Limb (tissue), 2 donors: ENCODE measurements around the gene ANTKMT.

Experiments
- DNase-seq, 2 donors: peaks; one replicate each; pipeline ENCODE4 v3.0.0-alpha.2; 2016; ENCODE audit errors: extremely low spot score in 2 of 2

The ANTKMT gene

GRCh38 chr16:714558-715476 lies 6.1 kb upstream of the ANTKMT start, which contains the start of gene METRN:
METRN (plus strand) TSS chr16:715118; CDS start chr16:715290, 172 bp downstream.
- peak; percentile 91 to 94 for DNase-seq

DNA sequence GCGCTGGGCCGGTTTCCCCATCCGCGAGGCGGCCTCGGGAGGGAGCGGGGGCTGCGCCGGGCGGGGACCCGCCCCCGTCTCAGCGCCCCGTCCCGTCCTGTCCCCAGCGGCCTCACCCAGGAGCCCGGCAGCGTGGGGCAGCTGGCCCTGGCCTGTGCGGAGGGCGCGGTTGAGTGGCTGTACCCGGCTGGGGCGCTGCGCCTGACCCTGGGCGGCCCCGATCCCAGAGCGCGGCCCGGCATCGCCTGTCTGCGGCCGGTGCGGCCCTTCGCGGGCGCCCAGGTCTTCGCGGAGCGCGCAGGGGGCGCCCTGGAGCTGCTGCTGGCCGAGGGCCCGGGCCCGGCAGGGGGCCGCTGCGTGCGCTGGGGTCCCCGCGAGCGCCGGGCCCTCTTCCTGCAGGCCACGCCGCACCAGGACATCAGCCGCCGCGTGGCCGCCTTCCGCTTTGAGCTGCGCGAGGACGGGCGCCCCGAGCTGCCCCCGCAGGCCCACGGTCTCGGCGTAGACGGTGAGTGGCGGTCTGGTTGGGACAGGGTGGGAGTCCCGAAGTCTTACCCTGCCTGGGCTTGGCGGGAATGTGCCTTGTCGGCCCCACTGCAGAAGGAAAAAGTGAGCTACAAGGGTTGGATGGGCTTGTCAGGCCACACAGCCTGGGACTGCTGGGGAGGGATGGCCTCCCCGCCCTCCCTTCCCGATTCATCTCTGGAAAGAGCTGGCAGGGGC lies 5.3 kb upstream of the ANTKMT start:
- no peak for DNase-seq

GRCh38 chr16:716200-716568 lies 4.8 kb upstream of the ANTKMT start:
- peak in 1 of 2 donors; percentile 71 for DNase-seq

GRCh38 chr16:716768-717325 lies 4.1 kb upstream of the ANTKMT start:
- no peak for DNase-seq

GRCh38 chr16:717450-718245 lies 3.3 kb upstream of the ANTKMT start:
- peak in 1 of 2 donors; percentile 68 for DNase-seq

DNA sequence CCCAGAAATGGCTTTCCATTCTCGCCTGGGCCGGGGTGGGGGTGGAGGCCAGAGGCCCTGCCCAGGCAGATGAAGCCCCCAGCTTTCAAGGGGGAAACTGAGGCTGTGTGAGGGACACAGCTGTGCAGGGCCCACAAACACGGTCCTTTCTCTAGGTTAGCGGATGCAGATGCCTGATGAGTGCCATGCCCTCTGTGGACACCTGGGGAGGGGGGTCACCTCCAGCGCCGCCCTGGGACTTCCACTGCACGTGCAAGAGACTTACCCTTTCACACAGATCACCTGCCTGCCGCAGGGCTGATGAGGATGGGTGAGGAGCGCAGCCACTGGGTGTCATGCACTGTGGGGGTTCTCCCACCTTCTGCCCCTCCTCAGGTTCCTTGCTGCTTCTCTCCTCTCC lies 2.6 kb upstream of the ANTKMT start:
- DNase-seq = no peak

- no peak for DNase-seq
Observed at GRCh38 chr16:718922-719321, 2.0 kb upstream of the ANTKMT start.

DNA sequence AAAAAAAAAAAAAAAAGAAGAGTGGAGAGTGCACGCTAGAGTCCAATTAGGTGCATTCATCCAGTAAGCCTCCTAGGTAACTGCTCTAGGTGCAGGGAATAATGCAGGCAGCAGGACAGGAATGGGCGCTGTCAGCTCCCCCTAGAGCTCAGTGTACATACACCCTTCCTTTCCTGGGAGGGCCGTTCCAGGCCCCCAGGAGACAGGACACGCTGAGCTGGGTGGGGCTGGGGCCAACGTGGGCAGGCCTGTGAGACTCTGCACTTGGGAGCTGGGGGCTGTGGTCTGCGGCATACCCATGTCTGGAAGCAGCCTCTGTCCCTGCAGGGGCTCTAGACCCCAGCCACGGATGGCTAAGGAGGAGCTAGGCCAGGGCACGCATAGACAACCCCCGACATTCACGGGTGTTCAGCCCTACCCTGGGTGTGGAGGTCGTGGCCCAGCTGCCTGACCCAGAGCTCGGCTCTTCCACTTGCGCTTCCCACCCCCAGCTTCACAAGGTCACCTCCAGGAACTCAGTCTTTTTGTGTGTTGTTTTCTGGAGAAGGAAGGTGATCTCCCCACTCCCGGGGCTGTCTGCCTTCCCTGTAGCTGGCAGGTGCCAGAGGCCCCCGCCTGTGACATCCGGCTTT lies 1.0 kb upstream of the ANTKMT start:
- DNase-seq = no peak

DNA sequence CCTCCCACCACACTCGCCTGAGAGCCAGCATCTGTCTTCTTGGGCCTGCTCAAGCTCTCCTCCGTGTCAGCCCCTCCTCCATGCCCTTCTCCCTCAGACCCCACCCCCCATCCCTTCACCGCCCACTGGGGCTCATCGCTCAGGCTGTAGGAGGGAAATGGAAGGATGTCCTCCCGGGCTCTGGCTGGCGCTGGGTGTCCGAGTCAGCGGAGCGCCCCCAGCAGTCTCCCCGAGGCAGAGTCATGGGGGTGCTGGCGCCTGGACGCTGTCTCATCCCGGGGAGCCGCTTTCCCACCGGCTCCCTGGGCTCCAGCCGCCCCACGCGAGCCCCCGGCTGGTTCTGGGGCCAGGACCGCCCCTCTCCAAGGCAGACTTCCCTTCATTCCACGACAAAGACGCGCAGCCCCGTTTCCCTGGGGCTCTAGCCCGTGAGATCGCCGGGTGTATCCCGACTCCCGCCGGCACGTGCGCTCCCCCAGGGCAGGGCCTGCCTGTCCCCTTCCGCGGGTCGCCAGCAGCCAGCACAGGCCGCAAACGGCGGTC lies 428 bp upstream of the ANTKMT start:
- peak in 1 of 2 donors; percentile 81 for DNase-seq

DNA sequence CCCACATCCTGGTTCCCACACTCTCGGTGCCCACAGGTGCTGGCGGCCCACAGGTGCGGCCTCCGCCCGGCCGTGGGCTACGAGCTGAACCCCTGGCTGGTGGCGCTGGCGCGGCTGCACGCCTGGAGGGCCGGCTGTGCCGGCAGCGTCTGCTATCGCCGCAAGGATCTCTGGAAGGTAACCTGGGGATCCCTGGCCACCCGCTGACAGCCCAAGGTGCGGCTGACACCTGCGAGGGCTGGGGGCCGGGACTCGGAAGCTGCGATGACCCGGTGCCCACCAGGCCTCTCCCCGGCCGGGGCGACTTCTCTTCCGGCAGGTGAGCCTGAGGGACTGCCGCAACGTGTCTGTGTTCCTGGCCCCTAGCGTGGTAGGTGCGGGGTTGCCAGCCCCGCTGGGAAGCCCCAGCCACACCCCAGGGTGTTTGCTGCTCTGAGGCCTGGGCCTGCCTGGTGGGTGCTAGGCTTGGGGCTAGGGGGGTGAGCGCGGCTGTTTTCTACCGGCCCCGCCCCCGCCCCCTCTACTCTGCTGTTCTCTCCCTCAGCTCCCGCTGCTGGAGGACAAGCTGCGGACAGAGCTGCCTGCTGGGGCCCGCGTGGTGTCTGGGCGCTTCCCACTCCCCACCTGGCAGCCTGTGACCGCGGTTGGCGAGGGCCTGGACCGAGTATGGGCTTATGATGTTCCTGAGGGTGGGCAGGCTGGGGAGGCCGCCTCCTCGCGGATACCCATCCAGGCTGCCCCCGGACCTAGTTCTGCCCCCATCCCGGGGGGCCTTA lies 1.0 kb downstream of the ANTKMT start:
- no peak for DNase-seq

- DNase-seq = no peak
Observed at GRCh38 chr16:722835-723633, 2.1 kb downstream of the ANTKMT start.

GRCh38 chr16:723695-724094 lies 2.7 kb downstream of the ANTKMT start:
- no peak for DNase-seq

- no peak for DNase-seq
Observed at GRCh38 chr16:724188-725040, 3.5 kb downstream of the ANTKMT start.

DNA sequence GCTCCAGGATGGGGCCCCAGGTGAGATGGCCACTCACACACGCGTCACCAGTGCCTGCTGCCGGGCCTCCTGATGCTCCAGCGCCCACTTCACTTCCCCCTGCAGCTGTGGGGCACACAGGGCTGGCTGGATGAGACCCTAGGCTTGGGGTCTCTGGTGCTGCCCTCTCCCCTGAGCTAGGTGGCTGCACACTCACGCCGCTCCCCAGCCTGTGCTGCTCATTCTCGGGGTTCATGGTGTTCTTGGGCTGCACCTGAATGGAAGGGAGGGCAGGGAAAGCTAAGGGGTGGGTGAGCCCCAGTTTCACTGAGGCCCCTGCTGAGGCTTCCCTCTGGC lies 4.1 kb downstream of the ANTKMT start:
- no peak for DNase-seq

- no peak for DNase-seq
Observed at GRCh38 chr16:725463-726187, 4.7 kb downstream of the ANTKMT start.

- no peak for DNase-seq
Observed at GRCh38 chr16:726188-726437, 5.2 kb downstream of the ANTKMT start.

DNA sequence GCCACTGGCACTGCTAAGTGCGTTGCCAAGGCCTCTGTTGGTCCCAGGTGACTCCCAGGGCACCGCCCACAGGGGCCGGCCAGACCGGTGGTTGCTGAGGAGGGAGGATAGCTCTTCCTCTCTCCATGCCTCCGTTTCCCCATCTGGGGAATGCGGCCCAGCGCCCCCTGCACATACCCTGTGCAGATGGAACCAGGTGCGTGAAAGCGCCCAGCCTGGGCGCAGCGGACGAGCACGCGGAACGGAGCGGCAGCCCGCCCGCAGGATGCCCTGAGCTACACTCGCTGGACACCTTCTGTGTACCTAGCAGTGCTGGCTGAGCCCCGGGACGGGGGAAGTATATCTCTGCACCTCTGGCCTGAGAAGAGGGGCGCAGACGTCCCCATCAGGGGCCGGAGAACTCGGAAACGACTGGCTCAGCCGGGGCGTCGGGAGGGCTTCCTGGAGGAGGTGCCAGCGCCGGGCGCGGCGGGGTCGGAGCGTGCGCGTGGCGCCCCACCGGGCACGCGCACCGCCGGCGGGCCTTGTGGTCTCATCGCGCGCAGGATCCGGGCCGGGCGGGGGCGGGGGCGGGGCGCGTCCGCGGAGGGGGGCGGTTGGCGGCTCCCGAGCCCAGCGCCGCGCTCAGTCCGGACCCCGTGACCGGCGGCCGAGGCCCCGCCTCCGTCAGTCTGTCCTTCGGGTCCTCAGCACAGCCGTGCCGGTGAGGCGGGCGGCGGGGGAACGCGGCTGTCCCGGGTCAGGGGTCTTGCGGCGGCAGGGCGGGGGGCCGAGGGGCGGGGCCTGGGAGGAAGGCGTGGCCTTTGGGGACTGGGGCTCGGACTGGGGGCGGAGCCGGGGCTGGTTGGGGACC lies 5.7 kb downstream of the ANTKMT start, which contains the start of the genes CCDC78 and HAGHL:
Gene CCDC78 (minus strand): TSS at position 6 of the 853 bp plus-strand sequence. CDS start 76 bp downstream, outside the sequence.
Gene HAGHL (plus strand): TSS at position 669 of the 853 bp plus-strand sequence. CDS start 404 bp downstream, outside the sequence.
- DNase-seq = peak in 1 of 2 donors; percentile 81
